Activated CD4-positive, alpha-beta T cell treated with anti-CD3 and anti-CD28 coated beads, Interleukin-2, amount 10 ng/mL, durations not matched to agents 7 days and 5 days (primary cell): Measurements from ENCODE around the gene TMEM39B. TPM values are rescaled to one million over a fixed set of nuclear protein-coding genes. Genes with fewer than 3 reads are reported as not detected.
"Not testable (repeated sequence)": the region's sequence is repeated elsewhere in the genome, so short reads cannot be mapped to it uniquely, and the experiment has no call there.

ENCODE experiments used
- CTCF ChIA-PET: fragments of 350-600 bp; sonication (Branson Sonifier 250); formaldehyde crosslinking; loops from one replicate; lab custom pipeline; 2021; ENCODE audit warnings: antibody characterized with exemption; lab: Charles Lee
- POLR2A ChIA-PET: fragments of 350-600 bp; sonication (Branson Sonifier 250); formaldehyde crosslinking; loops from one replicate; lab custom pipeline; 2021; ENCODE audit warnings: antibody characterized with exemption; lab: Charles Lee
- DNase-seq: peaks from one replicate; pipeline ENCODE4 v3.0.0-alpha.2; 2020
- H3K27ac Mint-ChIP-seq: one replicate; pipeline ENCODE4 v1.8.0; 2021; ENCODE audit warnings: mild to moderate bottlenecking, moderate library complexity, mixed read lengths
- H3K27me3 Mint-ChIP-seq: one replicate; pipeline ENCODE4 v1.8.0; 2021; ENCODE audit warnings: mixed read lengths
- H3K36me3 Mint-ChIP-seq: one replicate; pipeline ENCODE4 v1.8.0; 2021; ENCODE audit warnings: low read depth, mixed read lengths
- H3K4me1 Mint-ChIP-seq: one replicate; pipeline ENCODE4 v1.8.0; 2021; ENCODE audit warnings: mixed read lengths
- H3K4me3 Mint-ChIP-seq: one replicate; pipeline ENCODE4 v1.8.0; 2021; ENCODE audit warnings: mild to moderate bottlenecking, moderate library complexity, mixed read lengths
- H3K9me3 Mint-ChIP-seq: one replicate; pipeline ENCODE4 v1.8.0; 2021; ENCODE audit warnings: mixed read lengths
- total RNA-seq, 2 experiments: library from RNA; stranded (reverse); gene quantifications; one replicate each; pipeline ENCODE4 v1.2.3, GENCODE V29; 2021

TMEM39B gene
- total RNA-seq, 2 experiments from 2014 or later, result 30.4 to 36.3 TPM

GRCh38 chr1:32116531-32116930 lies 43.8 kb downstream of the TMEM39B start:
- no peak for DNase-seq
- ChIA-PET POLR2A (no interaction called here), CTCF (interaction anchor here (0.6 kb wide), 1 partner anchor 596 kb away, joined by 4 read pairs; no protein-coding TSS in a partner anchor)
- Mint-ChIP-seq H3K4me1 (peaks cover 45% of the 10 kb centered on the region), H3K27ac (peak overlapping the region; percentile 36), H3K4me3 (no peak overlapping the region), H3K27me3 (no peaks in the 10 kb centered on the region), H3K36me3 (peaks cover 9% of the 10 kb centered on the region), H3K9me3 (no peaks in the 10 kb centered on the region)

- CTCF ChIA-PET, result interaction anchor here (0.6 to 1.1 kb wide), 4 partner anchors 13 to 173 kb away, joined by 3 read pairs; partner anchors contain the start of gene KPNA6
- H3K9me3 Mint-ChIP-seq, result no peaks in the 10 kb centered on the region
- H3K36me3 Mint-ChIP-seq, result peaks cover 11% of the 10 kb centered on the region
- peak overlapping the region; percentile 84 for H3K27ac Mint-ChIP-seq
- H3K4me3 Mint-ChIP-seq, result no peak overlapping the region
- peaks cover 38% of the 10 kb centered on the region for H3K4me1 Mint-ChIP-seq
- POLR2A ChIA-PET, result no interaction called here
- H3K27me3 Mint-ChIP-seq, result no peaks in the 10 kb centered on the region
- no peak for DNase-seq
Measured at GRCh38 chr1:32122151-32122550, 49.4 kb downstream of the TMEM39B start.

DNA sequence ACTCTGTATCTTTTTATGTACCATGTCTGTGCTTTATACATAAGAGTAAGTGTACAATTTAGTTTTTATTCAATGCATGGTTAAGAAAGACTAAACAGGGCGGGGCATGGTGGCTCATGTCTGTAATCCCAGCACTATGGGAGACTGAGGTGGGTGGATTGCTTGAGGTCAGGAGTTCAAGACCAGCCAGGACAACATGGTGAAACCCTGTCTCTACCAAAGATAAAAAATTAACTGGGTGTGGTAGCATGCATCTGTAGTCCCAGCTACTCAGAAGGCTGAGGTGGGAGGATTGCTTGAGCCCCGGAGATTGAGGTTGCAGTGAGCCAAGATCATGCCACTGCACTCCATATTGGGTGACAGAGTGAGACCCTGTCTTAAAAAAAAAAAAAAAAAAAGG lies 50.6 kb downstream of the TMEM39B start:
- H3K9me3 Mint-ChIP-seq, POLR2A ChIA-PET, DNase-seq, H3K4me3 Mint-ChIP-seq, H3K27me3 Mint-ChIP-seq: not testable (repeated sequence)
- H3K4me1 Mint-ChIP-seq, result peaks cover 42% of the 10 kb centered on the region
- H3K36me3 Mint-ChIP-seq, result peaks cover 11% of the 10 kb centered on the region
- CTCF ChIA-PET, result interaction anchor here (0.6 to 1.0 kb wide), 3 partner anchors 15 to 123 kb away, joined by 3 read pairs; partner anchors contain the start of gene KPNA6
- peak overlapping the region; percentile 19 for H3K27ac Mint-ChIP-seq

- Mint-ChIP-seq H3K27me3 (no peaks in the 10 kb centered on the region), H3K36me3 (peaks cover 11% of the 10 kb centered on the region), H3K27ac (no peak overlapping the region), H3K9me3 (no peaks in the 10 kb centered on the region), H3K4me1 (peaks cover 52% of the 10 kb centered on the region), H3K4me3 (no peak overlapping the region)
- ChIA-PET CTCF (interaction anchor here (1.3 kb wide), 1 partner anchor 16 kb away, joined by 4 read pairs; no protein-coding TSS in a partner anchor), POLR2A (no interaction called here)
- DNase-seq, result no peak
Measured at GRCh38 chr1:32125313-32125712, 52.6 kb downstream of the TMEM39B start.

GRCh38 chr1:32126770-32127169 lies 54.0 kb downstream of the TMEM39B start:
- no peak for DNase-seq
- ChIA-PET CTCF (interaction anchor here (1.0 to 1.9 kb wide), 3 partner anchors 14 to 19 kb away, joined by 3 to 4 read pairs (median 3); partner anchors contain the start of gene KPNA6), POLR2A (no interaction called here)
- Mint-ChIP-seq H3K9me3 (no peaks in the 10 kb centered on the region), H3K4me1 (peaks cover 43% of the 10 kb centered on the region), H3K27ac (no peak overlapping the region), H3K36me3 (peaks cover 14% of the 10 kb centered on the region), H3K4me3 (no peak overlapping the region), H3K27me3 (no peaks in the 10 kb centered on the region)

GRCh38 chr1:32127409-32128198 lies 54.9 kb downstream of the TMEM39B start:
- H3K9me3 Mint-ChIP-seq, result no peaks in the 10 kb centered on the region
- ChIA-PET CTCF (interaction anchor here (0.6 to 1.9 kb wide), 4 partner anchors 15 to 130 kb away, joined by 3 to 4 read pairs (median 3); no protein-coding TSS in a partner anchor), POLR2A (no interaction called here)
- H3K27me3 Mint-ChIP-seq, result no peaks in the 10 kb centered on the region
- peaks cover 10% of the 10 kb centered on the region for H3K36me3 Mint-ChIP-seq
- no peak for DNase-seq
- H3K27ac Mint-ChIP-seq, result no peak overlapping the region
- H3K4me1 Mint-ChIP-seq, result peaks cover 34% of the 10 kb centered on the region
- H3K4me3 Mint-ChIP-seq, result no peak overlapping the region

GRCh38 chr1:32128479-32128878 lies 55.7 kb downstream of the TMEM39B start:
- H3K4me3 Mint-ChIP-seq, result no peak overlapping the region
- H3K27me3 Mint-ChIP-seq, result no peaks in the 10 kb centered on the region
- CTCF ChIA-PET, result interaction anchor here (1.1 to 1.9 kb wide), 3 partner anchors 16 to 24 kb away, joined by 3 to 4 read pairs (median 3); no protein-coding TSS in a partner anchor
- POLR2A ChIA-PET, result no interaction called here
- DNase-seq, result no peak
- peaks cover 11% of the 10 kb centered on the region for H3K36me3 Mint-ChIP-seq
- no peak overlapping the region for H3K27ac Mint-ChIP-seq
- H3K9me3 Mint-ChIP-seq, result no peaks in the 10 kb centered on the region
- peaks cover 26% of the 10 kb centered on the region for H3K4me1 Mint-ChIP-seq

DNA sequence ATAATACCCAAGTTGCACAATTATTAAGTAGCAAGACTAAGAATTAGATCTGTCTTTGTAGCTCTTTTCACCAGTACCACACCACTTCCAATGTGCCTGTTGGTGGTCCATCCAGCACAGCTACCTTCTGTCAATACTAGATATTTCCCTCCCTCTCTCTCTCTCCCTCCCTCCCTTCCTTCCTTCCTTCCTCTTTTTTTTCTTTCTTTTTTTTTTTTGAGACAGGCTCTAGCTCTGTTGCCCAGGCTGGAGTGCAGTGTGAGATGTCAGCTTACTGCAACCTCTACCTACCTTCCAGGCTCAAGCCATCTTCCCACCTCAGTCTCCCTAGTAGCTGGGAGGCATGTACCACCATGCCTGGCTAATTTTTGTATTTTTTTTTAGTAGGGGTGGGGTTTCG lies 56.2 kb downstream of the TMEM39B start:
- H3K27me3 Mint-ChIP-seq, result no peaks in the 10 kb centered on the region
- H3K36me3 Mint-ChIP-seq, result peaks cover 11% of the 10 kb centered on the region
- DNase-seq, result no peak
- H3K27ac Mint-ChIP-seq, result no peak overlapping the region
- ChIA-PET CTCF (interaction anchor here (0.6 to 1.9 kb wide), 3 partner anchors 16 to 300 kb away, joined by 4 to 5 read pairs (median 4); no protein-coding TSS in a partner anchor), POLR2A (no interaction called here)
- H3K4me3 Mint-ChIP-seq, result no peak overlapping the region
- H3K4me1 Mint-ChIP-seq, result peaks cover 26% of the 10 kb centered on the region
- H3K9me3 Mint-ChIP-seq, result no peaks in the 10 kb centered on the region

GRCh38 chr1:32133950-32134280 lies 61.2 kb downstream of the TMEM39B start:
- POLR2A ChIA-PET, H3K27me3 Mint-ChIP-seq, H3K9me3 Mint-ChIP-seq, DNase-seq, H3K27ac Mint-ChIP-seq, H3K4me3 Mint-ChIP-seq: not testable (repeated sequence)
- CTCF ChIA-PET, result interaction anchor here (0.6 to 1.0 kb wide), 4 partner anchors 12 to 451 kb away, joined by 3 to 4 read pairs (median 3); no protein-coding TSS in a partner anchor
- Mint-ChIP-seq H3K36me3 (peaks cover 26% of the 10 kb centered on the region), H3K4me1 (peaks cover 18% of the 10 kb centered on the region)

DNA sequence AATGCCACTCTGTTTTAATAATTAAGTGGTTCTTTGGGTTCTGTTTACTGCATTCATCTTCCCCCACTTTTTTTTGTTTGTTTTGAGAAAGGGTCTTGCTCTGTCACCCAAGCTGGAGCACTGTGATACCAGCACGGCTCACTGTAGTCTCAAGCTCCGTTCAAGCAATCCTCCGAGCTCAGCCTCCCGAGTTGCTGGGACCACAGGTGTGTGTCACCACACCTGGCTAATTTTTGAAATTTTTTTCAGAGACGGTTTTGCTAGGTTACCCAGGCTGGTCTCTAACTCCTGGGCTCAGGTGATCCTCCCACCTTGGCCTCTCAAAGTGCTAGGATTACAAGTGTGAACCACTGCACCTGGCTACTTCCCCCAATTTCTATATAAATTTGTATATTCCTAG lies 64.4 kb downstream of the TMEM39B start:
- peaks cover 3% of the 10 kb centered on the region for H3K9me3 Mint-ChIP-seq
- H3K4me1 Mint-ChIP-seq, result peaks cover 27% of the 10 kb centered on the region
- ChIA-PET CTCF (interaction anchor here (1.6 kb wide), 1 partner anchor 29 kb away, joined by 6 read pairs; the partner anchor contains the start of gene KPNA6), POLR2A (interaction anchor here (0.6 kb wide), 1 partner anchor 1393 kb away, joined by 4 read pairs; no protein-coding TSS in a partner anchor)
- no peak for DNase-seq
- no peak overlapping the region for H3K4me3 Mint-ChIP-seq
- no peaks in the 10 kb centered on the region for H3K27me3 Mint-ChIP-seq
- no peak overlapping the region for H3K27ac Mint-ChIP-seq
- H3K36me3 Mint-ChIP-seq, result peaks cover 24% of the 10 kb centered on the region

DNA sequence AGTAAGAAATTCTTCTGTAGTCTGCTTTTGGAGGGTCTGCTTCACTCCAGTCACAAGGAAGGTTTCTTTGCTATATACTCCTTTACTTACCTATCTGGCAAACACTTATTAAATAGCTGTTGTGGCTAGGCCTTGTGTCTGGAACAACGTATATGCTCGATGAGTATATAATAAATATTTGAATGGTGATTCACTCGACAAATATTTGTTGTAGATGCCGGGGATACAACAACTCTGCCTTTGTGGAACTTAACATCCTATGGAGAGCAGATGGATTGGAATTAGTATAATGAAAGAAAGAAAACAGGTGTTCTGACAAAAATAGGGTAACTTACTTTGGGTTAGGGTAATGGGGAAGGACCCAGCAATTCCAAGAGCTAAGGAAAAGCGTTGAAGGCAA lies 66.2 kb downstream of the TMEM39B start:
- no peak for DNase-seq
- Mint-ChIP-seq H3K27me3 (no peaks in the 10 kb centered on the region), H3K4me1 (peaks cover 33% of the 10 kb centered on the region), H3K27ac (no peak overlapping the region), H3K36me3 (peaks cover 24% of the 10 kb centered on the region), H3K4me3 (no peak overlapping the region), H3K9me3 (peaks cover 3% of the 10 kb centered on the region)
- ChIA-PET CTCF (no interaction called here), POLR2A (no interaction called here)

DNA sequence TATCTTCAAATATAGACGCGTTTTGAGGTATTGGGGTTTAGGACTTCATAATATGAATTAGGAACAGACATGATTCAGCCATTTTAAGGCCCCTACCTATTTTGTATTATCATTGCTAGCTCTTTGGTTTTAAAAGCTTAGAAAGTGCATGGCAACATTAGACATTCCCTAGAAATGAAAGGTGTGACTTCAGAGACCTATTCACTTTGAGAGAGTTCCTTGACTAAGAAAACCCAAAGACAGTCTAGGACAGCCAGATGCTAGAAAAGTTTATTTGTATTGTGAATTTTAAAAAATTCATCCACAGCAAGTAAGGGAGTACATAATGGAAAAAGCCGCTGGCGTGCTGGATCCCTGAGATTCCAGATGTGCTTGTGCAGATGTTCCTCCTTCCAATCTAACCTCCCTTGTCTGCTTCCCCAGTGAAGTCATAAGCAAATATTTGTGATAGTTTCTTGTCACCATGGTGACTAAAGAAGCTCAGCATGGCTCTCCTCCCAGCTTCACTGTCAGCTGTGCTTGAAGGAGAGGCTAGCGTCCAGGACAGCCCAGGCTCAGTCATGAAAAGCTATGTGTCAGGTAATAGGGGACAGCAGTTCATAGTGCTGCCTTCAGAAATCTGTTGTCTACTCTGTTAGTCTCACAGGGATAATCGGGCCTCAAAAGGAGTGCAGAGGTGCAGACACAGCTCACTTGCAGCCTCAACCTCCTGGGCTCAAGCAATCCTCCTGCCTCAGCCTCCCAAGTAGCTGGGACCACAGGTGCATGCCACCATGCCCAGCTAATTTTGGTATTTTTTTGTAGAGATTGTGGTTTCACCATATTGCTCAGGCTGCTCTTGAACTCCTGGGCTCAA lies 69.9 kb downstream of the TMEM39B start:
- H3K27me3 Mint-ChIP-seq, result no peaks in the 10 kb centered on the region
- no peak for DNase-seq
- H3K27ac Mint-ChIP-seq, result no peak overlapping the region
- peaks cover 44% of the 10 kb centered on the region for H3K4me1 Mint-ChIP-seq
- H3K4me3 Mint-ChIP-seq, result no peak overlapping the region
- ChIA-PET CTCF (interaction anchor here (0.6 to 1.3 kb wide), 3 partner anchors 24 to 210 kb away, joined by 3 to 4 read pairs (median 3); no protein-coding TSS in a partner anchor), POLR2A (interaction anchor here (0.6 kb wide), 1 partner anchor 204 kb away, joined by 4 read pairs; the partner anchor contains the start of gene PTP4A2)
- H3K36me3 Mint-ChIP-seq, result peaks cover 25% of the 10 kb centered on the region
- peaks cover 4% of the 10 kb centered on the region for H3K9me3 Mint-ChIP-seq
